Right cardiac atrium (tissue), 5 donors: ENCODE results near the gene DCLK1. TPM values are rescaled to one million over a fixed set of nuclear protein-coding genes. Genes with fewer than 3 reads are reported as not detected.

Source experiments
- ATAC-seq, 2 donors: fragments of 200-7000 bp; cut with Tn5 transposase; one replicate each; pipeline versions ENCODE4 v1.8.0 to v1.9.1; 2020; ENCODE audit warnings: moderate library complexity in 2 of 2, mild to moderate bottlenecking in 1 of 2
- DNase-seq, 3 donors: peaks; one replicate each; pipeline ENCODE4 v3.0.0-alpha.2; 2020
- H3K27ac ChIP-seq: one replicate; pipeline ENCODE4 v1.5.1; 2013; ENCODE audit warnings: mild to moderate bottlenecking, low read length, control low read depth, moderate library complexity
- H3K27me3 ChIP-seq: one replicate; pipeline ENCODE4 v1.6.1; 2013; ENCODE audit not compliant: control insufficient read depth, insufficient read depth
- H3K4me1 ChIP-seq: one replicate; pipeline ENCODE4 v1.6.1; 2013; ENCODE audit warnings: low read length; ENCODE audit not compliant: control insufficient read depth, insufficient read depth
- H3K4me3 ChIP-seq: one replicate; pipeline ENCODE4 v1.5.1; 2013; ENCODE audit warnings: low read length, control low read depth
- H3K9me3 ChIP-seq: one replicate; pipeline ENCODE4 v1.6.1; 2013; ENCODE audit warnings: low read length; ENCODE audit not compliant: control insufficient read depth
- WGBS: extraction: QIAGEN DNeasy Blood & Tissue Kit; methylation state at CpG from one replicate; pipeline ENCODE4 v1.1.7; 2013; 5-methylcytosine and 5-hydroxymethylcytosine counted together
- intact Hi-C, 4 donors: fragments of 100-400 bp; cut with DNase I; formaldehyde crosslinking; loops; one replicate each; pipeline versions ENCODE4 v1.11.0 to v1.14.0; 2022 to 2023
- polyA plus RNA-seq: library from polyadenylated mRNA; stranded (reverse); fragments of 200-250 nt; gene quantifications from one replicate; pipeline ENCODE4 v1.2.3, GENCODE V29; 2013
- total RNA-seq, 4 donors: library from RNA; stranded (reverse); fragmentation: NEBNext Ultra II Directional; extraction: Animal tissue kit (Norgen Biotek cat#: 25700); gene quantifications; one replicate each; pipeline ENCODE4 v1.2.1, GENCODE V29; 2021
- donor health status: healthy with polysubstance abuse.
- donor health status: DM: no; HTN: yes; CAD: no.
- donor health status: DM: no; HTN: no; CAD: no.
- donor health status: DM: no; HTN: yes; CAD: no; lungs with severe emphysema.
- donor health status: DM: yes; HTN: yes; CAD: no.

DCLK1 gene
- total and polyA plus RNA-seq, 5 donors = 5.1 to 19.8 (median 16.1) TPM

DNA sequence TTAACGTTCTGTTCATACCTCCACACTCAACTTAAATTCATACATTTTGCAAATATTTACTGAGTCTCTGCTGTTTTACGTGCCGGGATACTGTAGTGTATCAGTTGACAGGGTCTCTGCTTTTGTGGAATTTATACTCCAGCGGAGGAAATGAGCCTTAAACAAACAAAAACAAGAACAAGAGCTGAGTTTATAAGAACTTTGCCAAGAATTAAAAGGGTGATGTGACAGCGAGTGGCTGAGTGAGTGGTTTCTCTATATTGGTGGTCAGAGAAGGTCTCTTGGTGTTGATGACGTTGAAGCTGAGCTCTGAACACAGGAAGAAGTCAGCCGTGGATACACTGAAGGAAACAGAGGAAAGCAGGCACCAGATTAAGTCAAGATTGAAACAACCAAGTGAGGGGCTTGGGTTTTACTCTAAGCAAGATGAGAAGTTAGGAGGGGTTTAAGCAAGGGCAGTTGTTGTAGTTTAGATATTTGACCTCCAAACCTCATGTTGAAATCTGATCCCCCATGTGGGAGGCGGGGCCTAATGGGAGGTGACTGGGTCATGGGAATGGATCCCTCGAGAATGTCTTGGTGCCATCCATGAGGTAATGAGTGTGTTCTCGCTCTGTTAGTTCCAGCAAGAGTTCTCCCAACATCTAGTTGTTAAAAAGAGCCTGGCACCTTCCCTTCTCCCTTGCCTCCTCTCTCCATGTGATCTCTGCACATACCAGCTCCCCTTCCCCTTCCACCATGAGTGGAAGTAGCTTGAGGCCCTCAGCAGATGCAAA, 248.3 kb downstream of the DCLK1 start:
- H3K27ac ChIP-seq = no peak overlapping the region
- no peak for DNase-seq
- H3K27me3 ChIP-seq = no peaks in the 10 kb centered on the region
- ATAC-seq = no peak
- intact Hi-C loops = no loop called here
- no peak overlapping the region for H3K4me3 ChIP-seq
- peaks cover 5% of the 10 kb centered on the region for H3K4me1 ChIP-seq
- 71% methylated on average over 10 of the region's 10 CpGs for WGBS
- H3K9me3 ChIP-seq = no peaks in the 10 kb centered on the region

DNA sequence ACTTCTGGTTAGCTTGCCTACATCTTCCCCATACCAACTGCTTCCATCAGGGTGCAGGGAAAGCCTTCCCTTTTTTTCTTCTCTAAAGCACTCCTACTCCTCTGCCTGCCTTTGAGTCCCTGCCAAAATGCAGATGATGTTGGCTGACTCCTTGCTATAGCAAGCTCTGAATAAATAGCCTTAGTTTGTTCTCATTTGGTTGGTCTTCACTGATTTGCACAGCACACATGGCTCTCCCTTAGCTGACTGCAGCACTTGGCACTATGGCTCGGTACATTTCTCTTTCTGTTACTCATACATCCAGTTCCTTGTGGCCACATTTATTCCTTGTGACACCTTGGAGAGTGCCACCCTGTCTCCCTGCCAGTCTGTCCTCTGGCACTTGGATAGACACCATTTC, 249.8 kb downstream of the DCLK1 start:
- Histone ChIP-seq H3K27ac (no peak overlapping the region), H3K27me3 (no peaks in the 10 kb centered on the region), H3K4me1 (peaks cover 4% of the 10 kb centered on the region), H3K4me3 (no peak overlapping the region), H3K9me3 (no peaks in the 10 kb centered on the region)
- intact Hi-C loops = no loop called here
- ATAC-seq (peak in 1 of 2 donors; percentile 29), DNase-seq (peak in 1 of 3 donors; percentile 43)
- WGBS = 46% methylated on average over 1 of the region's 1 CpG

DNA sequence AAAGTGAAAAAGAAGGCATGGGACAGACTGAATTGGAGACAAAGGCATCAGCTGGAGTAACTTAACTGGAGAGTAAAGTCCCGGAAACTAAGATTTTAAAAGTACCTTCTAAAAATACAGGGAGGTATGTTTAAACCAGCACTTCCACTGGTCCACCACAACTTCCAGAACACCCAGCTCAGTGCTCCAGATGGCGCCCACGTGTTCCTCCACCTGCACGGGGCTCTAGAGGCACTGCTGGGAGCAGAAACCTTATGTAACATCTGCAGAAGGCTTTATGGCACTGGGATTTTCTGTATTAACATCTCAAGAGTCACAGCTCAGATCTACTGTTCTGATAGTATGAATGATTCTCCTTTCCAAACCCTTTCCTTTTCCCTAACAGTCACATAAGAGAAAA, 252.1 kb downstream of the DCLK1 start:
- DNase-seq (no peak), ATAC-seq (no peak)
- intact Hi-C loops = loop anchor here in 1 of 4 donors (5.0 kb wide), 1 partner anchor 73 kb away; no protein-coding TSS in a partner anchor
- no peaks in the 10 kb centered on the region for H3K27me3 ChIP-seq
- no peaks in the 10 kb centered on the region for H3K9me3 ChIP-seq
- H3K4me3 ChIP-seq = no peak overlapping the region
- H3K27ac ChIP-seq = no peak overlapping the region
- H3K4me1 ChIP-seq = peaks cover 8% of the 10 kb centered on the region
- 78% methylated on average over 4 of the region's 4 CpGs for WGBS

DNA sequence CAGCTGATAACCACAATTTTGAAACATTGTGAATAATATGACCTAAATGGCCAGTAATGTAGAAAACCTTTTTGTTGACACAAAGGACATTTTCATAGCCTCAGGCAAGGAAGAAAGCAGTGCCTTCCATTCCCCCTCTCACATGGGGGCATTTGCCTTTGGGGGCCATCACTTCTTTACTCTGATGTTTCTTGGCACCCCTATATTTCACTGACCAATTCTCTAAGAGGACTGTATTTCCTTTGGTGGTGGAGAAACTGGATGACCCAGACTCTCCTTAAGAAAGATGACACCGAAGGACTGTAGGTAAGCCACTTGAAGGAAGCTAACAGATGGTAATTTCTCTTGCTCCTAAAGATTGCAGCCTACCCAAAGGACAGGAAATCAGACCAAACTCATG, 254.6 kb downstream of the DCLK1 start:
- WGBS = 90% methylated on average over 1 of the region's 1 CpG
- ATAC-seq (no peak), DNase-seq (no peak)
- no peak overlapping the region for H3K4me3 ChIP-seq
- H3K9me3 ChIP-seq = no peaks in the 10 kb centered on the region
- peaks cover 7% of the 10 kb centered on the region for H3K4me1 ChIP-seq
- H3K27ac ChIP-seq = no peak overlapping the region
- no peaks in the 10 kb centered on the region for H3K27me3 ChIP-seq
- intact Hi-C loops = loop anchor here in 1 of 4 donors (5.0 kb wide), 1 partner anchor 76 kb away; no protein-coding TSS in a partner anchor

DNA sequence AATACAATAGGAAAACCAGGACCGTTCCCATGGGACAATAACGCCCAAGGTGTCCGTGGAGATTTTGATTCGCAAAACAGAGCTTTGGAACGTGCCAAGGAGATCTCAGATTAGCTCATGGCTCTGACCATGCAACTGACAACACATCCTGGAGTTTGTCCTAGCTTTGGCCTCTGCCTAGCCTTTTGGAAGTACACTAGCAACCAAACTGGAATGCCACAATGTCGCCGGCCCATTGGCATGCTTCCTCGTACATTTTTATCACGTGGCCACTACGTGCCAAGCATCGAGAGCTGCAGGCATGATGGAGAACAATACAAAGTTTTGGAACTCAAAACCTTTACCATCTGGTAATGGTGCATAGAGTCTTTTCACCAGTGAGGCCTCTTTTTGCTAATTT, 256.5 kb downstream of the DCLK1 start:
- WGBS = 41% methylated on average over 11 of the region's 11 CpGs

DNA sequence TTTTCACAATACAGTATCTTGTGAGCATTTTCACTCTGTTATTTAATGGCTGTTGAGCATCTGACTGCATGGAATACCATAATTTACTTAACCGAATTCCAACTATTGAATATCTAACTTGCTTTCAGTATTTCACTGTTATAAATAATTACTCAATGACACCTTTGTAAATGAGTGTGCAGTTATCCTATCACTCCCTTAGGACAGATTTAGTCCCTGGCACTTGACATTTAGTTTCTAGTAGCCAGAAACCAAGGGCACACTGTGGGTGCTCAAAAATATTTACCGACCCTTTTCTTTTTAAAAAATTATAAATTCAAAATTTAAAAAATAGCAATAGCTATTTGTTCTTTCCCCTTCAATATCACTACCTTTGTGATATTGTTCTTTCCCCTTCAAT, 258.8 kb downstream of the DCLK1 start:
- intact Hi-C loops = no loop called here
- peak in 1 of 2 donors; percentile 51 for ATAC-seq
- H3K27ac ChIP-seq = no peak overlapping the region
- no peak overlapping the region for H3K4me3 ChIP-seq
- WGBS = 74% methylated on average over 2 of the region's 2 CpGs
- H3K4me1 ChIP-seq = peaks cover 5% of the 10 kb centered on the region
- no peak for DNase-seq
- H3K27me3 ChIP-seq = no peaks in the 10 kb centered on the region
- H3K9me3 ChIP-seq = no peaks in the 10 kb centered on the region

More for the DNA sequence above, 256.5 kb downstream of the DCLK1 start:
- H3K4me3 ChIP-seq = no peak overlapping the region
- no peaks in the 10 kb centered on the region for H3K27me3 ChIP-seq
- H3K4me1 ChIP-seq = peaks cover 5% of the 10 kb centered on the region
- intact Hi-C loops = loop anchor here in 1 of 4 donors (5.0 kb wide), 1 partner anchor 78 kb away; no protein-coding TSS in a partner anchor
- H3K27ac ChIP-seq = peak overlapping the region; percentile 30
- DNase-seq = peak; percentile 54 to 86 (median 75)
- no peaks in the 10 kb centered on the region for H3K9me3 ChIP-seq
- peak; percentile 78 to 86 for ATAC-seq

DNA sequence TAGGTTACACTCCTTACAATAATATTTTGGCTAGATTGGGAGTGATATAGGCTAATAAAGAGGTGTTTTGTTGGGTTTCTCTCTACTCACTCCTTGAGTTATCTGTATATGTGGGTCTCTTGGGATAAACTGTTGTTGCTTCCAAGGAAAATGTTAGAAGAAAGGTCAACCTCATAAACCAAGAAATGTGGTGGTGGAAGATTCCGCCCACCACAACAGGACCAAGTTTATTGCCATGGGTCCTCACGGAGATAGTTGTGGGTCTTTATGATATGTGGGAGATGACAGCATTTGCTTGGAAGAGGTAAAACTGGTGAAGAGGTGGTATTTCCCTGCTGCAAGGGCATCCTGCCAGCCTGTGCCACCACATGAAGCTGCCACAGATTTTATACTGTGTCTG, 259.6 kb downstream of the DCLK1 start:
- intact Hi-C loops = no loop called here
- 78% methylated on average over 2 of the region's 2 CpGs for WGBS
- DNase-seq = no peak

DNA sequence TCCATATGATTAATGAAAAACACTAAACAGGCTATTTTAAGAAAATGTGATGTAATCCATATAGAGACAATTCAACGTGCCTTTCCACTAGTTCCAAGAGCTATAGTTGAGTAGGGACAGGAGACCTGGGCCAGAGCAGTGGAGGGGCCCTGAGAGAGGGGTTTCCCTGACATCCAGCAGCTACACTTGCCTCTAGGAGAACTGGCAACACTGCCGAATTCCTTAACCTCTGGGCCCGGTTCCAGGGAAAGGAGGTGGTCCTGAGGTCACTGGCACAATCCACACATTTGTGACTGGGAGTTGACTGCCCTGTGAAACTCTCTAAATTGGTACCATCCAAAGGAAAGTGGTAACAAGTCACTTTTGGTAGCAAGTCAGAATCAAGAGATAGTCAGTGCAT, 264.4 kb downstream of the DCLK1 start:
- no peaks in the 10 kb centered on the region for H3K9me3 ChIP-seq
- no peak overlapping the region for H3K4me3 ChIP-seq
- no peak overlapping the region for H3K27ac ChIP-seq
- WGBS = 19% methylated on average over 3 of the region's 3 CpGs
- no peaks in the 10 kb centered on the region for H3K27me3 ChIP-seq
- intact Hi-C loops = no loop called here
- DNase-seq = peak; percentile 25 to 76 (median 69)
- peak; percentile 63 to 65 for ATAC-seq
- H3K4me1 ChIP-seq = peaks cover 2% of the 10 kb centered on the region

More for the DNA sequence above, 259.6 kb downstream of the DCLK1 start:
- Histone ChIP-seq H3K27ac (peak overlapping the region; percentile 25), H3K4me1 (peaks cover 7% of the 10 kb centered on the region), H3K9me3 (no peaks in the 10 kb centered on the region), H3K4me3 (no peak overlapping the region), H3K27me3 (no peaks in the 10 kb centered on the region)
- no peak for ATAC-seq

DNA sequence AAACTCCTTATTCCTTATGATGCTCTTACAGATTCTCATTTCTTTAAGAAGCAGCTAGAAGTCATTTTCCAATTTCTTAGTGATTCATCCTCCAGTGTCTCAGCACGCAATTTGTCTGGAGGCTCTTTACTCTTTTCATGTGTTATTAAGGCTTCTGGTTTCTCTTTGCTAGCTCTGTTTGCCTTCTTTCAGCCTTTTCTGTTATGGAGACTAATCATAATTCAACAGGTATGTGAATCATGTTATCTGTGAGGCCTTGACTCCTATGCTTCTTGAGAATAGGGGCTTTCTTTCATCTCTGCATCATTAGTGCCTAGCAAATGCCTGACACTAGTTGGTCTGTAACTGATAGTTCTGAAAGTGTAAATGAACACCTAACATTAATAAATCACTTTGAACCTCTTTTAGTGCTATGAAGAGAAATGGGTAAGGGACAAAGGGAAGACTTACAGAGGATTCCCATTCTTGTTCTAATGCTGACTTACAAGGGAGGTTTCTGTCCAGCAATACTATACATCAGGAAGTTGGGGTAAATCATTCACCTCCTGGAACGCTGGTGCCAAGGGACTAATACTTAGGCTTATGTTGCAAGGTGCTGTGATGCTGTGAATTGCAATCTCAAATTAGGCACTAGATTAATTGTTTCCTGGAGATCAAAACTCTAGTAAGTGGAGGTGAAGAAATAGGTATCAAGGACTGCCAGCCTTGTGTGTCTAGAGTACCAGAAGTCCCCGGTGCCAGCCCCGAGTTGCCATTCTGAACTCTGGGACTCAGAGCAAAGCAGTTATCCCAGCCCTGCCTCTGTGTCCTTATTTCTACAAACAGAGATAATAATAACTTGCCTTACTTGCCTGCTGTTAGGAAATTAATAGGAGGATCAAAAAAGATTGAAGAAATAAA, 265.6 kb downstream of the DCLK1 start:
- no peaks in the 10 kb centered on the region for H3K9me3 ChIP-seq
- no peak overlapping the region for H3K27ac ChIP-seq
- H3K27me3 ChIP-seq = no peaks in the 10 kb centered on the region
- intact Hi-C loops = no loop called here
- peaks cover 6% of the 10 kb centered on the region for H3K4me1 ChIP-seq
- WGBS = 83% methylated on average over 4 of the region's 4 CpGs
- DNase-seq (no peak), ATAC-seq (no peak)
- no peak overlapping the region for H3K4me3 ChIP-seq

DNA sequence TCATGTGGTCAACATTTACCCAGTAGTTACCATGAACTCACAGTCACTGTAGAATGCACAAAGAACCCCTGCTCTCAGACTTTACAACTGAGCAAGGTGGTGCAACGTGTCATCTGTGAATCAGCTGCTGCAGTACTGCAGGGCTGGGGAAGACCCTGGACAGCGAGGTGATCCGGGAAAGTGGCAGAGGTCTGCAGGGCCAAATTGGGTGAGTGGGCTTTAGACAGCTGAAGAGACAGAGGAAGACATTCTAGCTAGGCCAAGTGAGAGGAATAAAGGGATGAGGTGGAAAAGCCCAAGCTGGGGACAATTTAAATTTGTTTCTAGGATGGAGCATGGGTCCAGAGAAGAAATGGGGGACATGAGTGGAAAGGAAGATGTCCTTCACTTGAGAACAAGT, 270.5 kb downstream of the DCLK1 start:
- ATAC-seq (no peak), DNase-seq (no peak)
- H3K9me3 ChIP-seq = no peaks in the 10 kb centered on the region
- H3K27ac ChIP-seq = no peak overlapping the region
- no peak overlapping the region for H3K4me3 ChIP-seq
- WGBS = 89% methylated on average over 3 of the region's 3 CpGs
- intact Hi-C loops = no loop called here
- peaks cover 9% of the 10 kb centered on the region for H3K4me1 ChIP-seq
- no peaks in the 10 kb centered on the region for H3K27me3 ChIP-seq

DNA sequence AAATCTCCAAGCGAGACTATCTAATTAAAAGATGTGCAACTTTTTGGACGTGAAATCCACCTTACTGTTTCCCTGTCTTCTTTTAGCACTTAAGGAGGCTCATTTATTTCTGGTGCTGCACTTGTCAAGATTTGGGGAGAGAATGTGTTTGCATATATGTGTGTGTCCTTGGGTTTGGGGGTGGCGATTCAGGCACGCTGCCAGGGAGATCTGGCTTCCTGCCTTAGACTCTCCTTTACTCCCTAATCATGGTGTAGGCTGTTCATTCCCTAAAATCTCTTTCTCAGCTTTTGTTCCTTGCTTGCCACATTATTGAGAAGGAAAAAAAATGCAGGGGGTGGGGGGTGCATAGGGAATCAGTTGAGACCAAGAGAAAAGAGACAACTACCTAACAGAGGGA, 271.2 kb downstream of the DCLK1 start:
- H3K9me3 ChIP-seq = no peaks in the 10 kb centered on the region
- WGBS = 63% methylated on average over 4 of the region's 4 CpGs
- no peaks in the 10 kb centered on the region for H3K27me3 ChIP-seq
- no peak overlapping the region for H3K27ac ChIP-seq
- no peak for ATAC-seq
- intact Hi-C loops = no loop called here
- no peak for DNase-seq
- H3K4me3 ChIP-seq = no peak overlapping the region
- peaks cover 9% of the 10 kb centered on the region for H3K4me1 ChIP-seq
